ENCODE measurements around the gene ASTN2. TPM values are rescaled to one million over a fixed set of nuclear protein-coding genes. Genes with fewer than 3 reads are reported as not detected.
A peak's percentile ranks its signal among the peaks of the same experiment; 100 is the strongest.

ASTN2 gene
- total RNA-seq, 2 donors from 2014 or later: 16.8 to 31.3 TPM

- intact Hi-C loops (cut with DNase I): no loop called here
- no peak for DNase-seq
Observed at GRCh38 chr9:116819116-116819515, 595.7 kb downstream of the ASTN2 start.

GRCh38 chr9:116817762-116818161 is 597.1 kb downstream of the ASTN2 start:
- intact Hi-C loops (cut with DNase I): no loop called here
- ATAC-seq: no peak
- DNase-seq: no peak

More at GRCh38 chr9:116819116-116819515, 595.7 kb downstream of the ASTN2 start:
- no peak for ATAC-seq

GRCh38 chr9:116816484-116816883 is 598.4 kb downstream of the ASTN2 start:
- intact Hi-C loops (cut with DNase I): no loop called here
- no peak for ATAC-seq
- no peak for DNase-seq

GRCh38 chr9:116815835-116816234 is 599.0 kb downstream of the ASTN2 start:
- no peak for ATAC-seq
- DNase-seq: no peak

GRCh38 chr9:116813031-116813300 is 601.9 kb downstream of the ASTN2 start:
- no peak for DNase-seq
- no peak for ATAC-seq
- intact Hi-C loops (cut with DNase I): no loop called here

More at GRCh38 chr9:116815835-116816234, 599.0 kb downstream of the ASTN2 start:
- intact Hi-C loops (cut with DNase I): no loop called here

GRCh38 chr9:116812231-116813030 is 602.4 kb downstream of the ASTN2 start:
- DNase-seq (no peak), ATAC-seq (no peak)
- intact Hi-C loops (cut with DNase I): no loop called here

GRCh38 chr9:116809656-116810055 is 605.2 kb downstream of the ASTN2 start:
- no peak for ATAC-seq
- no peak for DNase-seq
- intact Hi-C loops (cut with DNase I): no loop called here

GRCh38 chr9:116806075-116806474 is 608.8 kb downstream of the ASTN2 start:
- DNase-seq: no peak
- no peak for ATAC-seq
- intact Hi-C loops (cut with DNase I): no loop called here

- intact Hi-C loops (cut with DNase I): no loop called here
- ATAC-seq (peak in 1 of 2 donors; percentile 66), DNase-seq (no peak)
Observed at GRCh38 chr9:116800885-116801284, 614.0 kb downstream of the ASTN2 start.

GRCh38 chr9:116800074-116800473 is 614.8 kb downstream of the ASTN2 start:
- intact Hi-C loops (cut with DNase I): no loop called here
- DNase-seq (no peak), ATAC-seq (no peak)

GRCh38 chr9:116798521-116798920 is 616.3 kb downstream of the ASTN2 start:
- no peak for DNase-seq
- intact Hi-C loops (cut with DNase I): no loop called here
- no peak for ATAC-seq

- intact Hi-C loops (cut with DNase I): no loop called here
- no peak for DNase-seq
- ATAC-seq: no peak
Observed at GRCh38 chr9:116797276-116797675, 617.6 kb downstream of the ASTN2 start.

- intact Hi-C loops (cut with DNase I): no loop called here
- DNase-seq (no peak), ATAC-seq (no peak)
Observed at GRCh38 chr9:116796669-116797068, 618.2 kb downstream of the ASTN2 start.

GRCh38 chr9:116795821-116796220 is 619.0 kb downstream of the ASTN2 start:
- no peak for DNase-seq
- intact Hi-C loops (cut with DNase I): no loop called here
- ATAC-seq: peak; percentile 42 to 53

GRCh38 chr9:116792271-116792670 is 622.6 kb downstream of the ASTN2 start:
- ATAC-seq: no peak
- no peak for DNase-seq
- intact Hi-C loops (cut with DNase I): no loop called here

GRCh38 chr9:116791326-116791725 is 623.5 kb downstream of the ASTN2 start:
- intact Hi-C loops (cut with DNase I): no loop called here
- DNase-seq: no peak
- no peak for ATAC-seq

- ATAC-seq (no peak), DNase-seq (no peak)
- intact Hi-C loops (cut with DNase I): no loop called here
Observed at GRCh38 chr9:116789081-116789480, 625.8 kb downstream of the ASTN2 start.

GRCh38 chr9:116786737-116787136 is 628.1 kb downstream of the ASTN2 start:
- intact Hi-C loops (cut with DNase I): no loop called here
- no peak for ATAC-seq
- DNase-seq: no peak

GRCh38 chr9:116777116-116777515 is 637.7 kb downstream of the ASTN2 start:
- ATAC-seq (no peak), DNase-seq (no peak)
- intact Hi-C loops (cut with DNase I): no loop called here

- ATAC-seq (no peak), DNase-seq (no peak)
- intact Hi-C loops (cut with DNase I): no loop called here
Observed at GRCh38 chr9:116774421-116775180, 640.3 kb downstream of the ASTN2 start.

- ATAC-seq (no peak), DNase-seq (no peak)
- intact Hi-C loops (cut with DNase I): no loop called here
Observed at GRCh38 chr9:116767219-116767618, 647.6 kb downstream of the ASTN2 start.

Measured in left cardiac atrium (tissue), 4 donors.